Naive thymus-derived CD8-positive, alpha-beta T cell (primary cell): ENCODE results near the gene SLC46A1. TPM values are rescaled to one million over a fixed set of nuclear protein-coding genes. Genes with fewer than 3 reads are reported as not detected.

Experiments
- microRNA-seq: library from miRNA; unstranded; fragments of <30 nt; microRNA quantifications from one replicate; pipeline ENCODE4 v1.2.0, GENCODE V29; 2022; ENCODE audit warnings: borderline microRNAs expressed
- polyA plus RNA-seq, 3 donors: library from polyadenylated mRNA; unstranded; fragments of 300-500 nt; fragmentation: Illumina TruSeq; gene quantifications; one replicate each; pipeline ENCODE4 v1.2.3, GENCODE V29; 2021
- total RNA-seq, 8 experiments: library from RNA in 2 of 8; stranded (reverse) in 2 of 8; gene quantifications; one replicate each; pipeline ENCODE4 v1.2.3 and lab custom pipeline; 2021 to 2026

The SLC46A1 gene
- total and polyA plus RNA-seq, 5 experiments from 2014 or later = 1.0 to 3.8 (median 2.7) TPM

Small RNAs within 50 kb of the gene (microRNA-seq; reads per million reads assigned to microRNA genes)
- gene MIR4723 = 1.7 reads per million

Other genes with a start within 250 kb of the SLC46A1 start
- gene TMEM97, start 87.0 kb downstream of the SLC46A1 start, total RNA-seq = 1 to 10 TPM; 5.9 to 6.2 TPM
- gene TMEM97, start 87.0 kb downstream of the SLC46A1 start, polyA plus RNA-seq = 10 to 100 TPM in 1 of 3 donors, 1 to 10 TPM in 2; 7.1 to 10.1 (median 9.3) TPM
- gene IFT20, start 70.7 kb downstream of the SLC46A1 start, total RNA-seq = 10 to 100 TPM; 32.0 to 38.0 TPM
- gene IFT20, start 70.7 kb downstream of the SLC46A1 start, polyA plus RNA-seq = 10 to 100 TPM; 44.1 to 56.6 (median 54.0) TPM
- 10 to 100 TPM; 20.6 to 23.7 TPM for gene TNFAIP1, start 70.5 kb downstream of the SLC46A1 start, total RNA-seq
- gene TNFAIP1, start 70.5 kb downstream of the SLC46A1 start, polyA plus RNA-seq = 1 to 10 TPM; 5.6 to 9.4 (median 7.1) TPM
- gene POLDIP2, start 48.7 kb downstream of the SLC46A1 start, total RNA-seq = 10 to 100 TPM; 35.4 to 37.5 TPM
- gene POLDIP2, start 48.7 kb downstream of the SLC46A1 start, polyA plus RNA-seq = 10 to 100 TPM; 81.3 to 90.3 (median 85.6) TPM
- not detected for gene SEBOX, start 41.0 kb downstream of the SLC46A1 start, total RNA-seq
- not detected for gene SEBOX, start 41.0 kb downstream of the SLC46A1 start, polyA plus RNA-seq
- under 1 TPM in 1 of 2 experiments, not detected in 1; 0.26 TPM for gene VTN, start 35.9 kb downstream of the SLC46A1 start, total RNA-seq
- not detected for gene VTN, start 35.9 kb downstream of the SLC46A1 start, polyA plus RNA-seq
- 10 to 100 TPM; 31.9 to 33.2 TPM for gene SARM1, start 34.5 kb downstream of the SLC46A1 start, total RNA-seq
- gene SARM1, start 34.5 kb downstream of the SLC46A1 start, polyA plus RNA-seq = 1 to 10 TPM; 5.3 to 8.4 (median 7.0) TPM
- gene SLC13A2, start 67.4 kb upstream of the SLC46A1 start, total RNA-seq = not detected
- gene SLC13A2, start 67.4 kb upstream of the SLC46A1 start, polyA plus RNA-seq = not detected
- gene FOXN1, start 100.1 kb upstream of the SLC46A1 start, total RNA-seq = not detected
- gene FOXN1, start 100.1 kb upstream of the SLC46A1 start, polyA plus RNA-seq = not detected
- gene UNC119, start 146.4 kb upstream of the SLC46A1 start, total RNA-seq = 10 to 100 TPM; 36.6 to 43.8 TPM
- gene UNC119, start 146.4 kb upstream of the SLC46A1 start, polyA plus RNA-seq = 10 to 100 TPM; 18.4 to 27.1 (median 26.6) TPM
- 10 to 100 TPM; 51.3 to 51.4 TPM for gene PIGS, start 165.3 kb upstream of the SLC46A1 start, total RNA-seq
- gene PIGS, start 165.3 kb upstream of the SLC46A1 start, polyA plus RNA-seq = 10 to 100 TPM; 36.7 to 48.1 (median 42.0) TPM
- gene ALDOC, start 170.7 kb upstream of the SLC46A1 start, total RNA-seq = 10 to 100 TPM; 36.1 to 37.5 TPM
- 10 to 100 TPM; 65.3 to 86.7 (median 78.9) TPM for gene ALDOC, start 170.7 kb upstream of the SLC46A1 start, polyA plus RNA-seq
- gene SPAG5, start 192.8 kb upstream of the SLC46A1 start, total RNA-seq = 10 to 100 TPM; 10.6 to 11.2 TPM
- gene SPAG5, start 192.8 kb upstream of the SLC46A1 start, polyA plus RNA-seq = 1 to 10 TPM in 1 of 3 donors, under 1 TPM in 2; 0.40 to 2.7 (median 0.81) TPM
- 10 to 100 TPM; 27.3 to 28.9 TPM for gene RSKR, start 208.0 kb upstream of the SLC46A1 start, total RNA-seq
- gene RSKR, start 208.0 kb upstream of the SLC46A1 start, polyA plus RNA-seq = under 1 TPM; 0.11 to 0.75 (median 0.24) TPM
- 100 to 1,000 TPM; 137 to 149 TPM for gene BLTP2, start 238.9 kb upstream of the SLC46A1 start, total RNA-seq
- gene BLTP2, start 238.9 kb upstream of the SLC46A1 start, polyA plus RNA-seq = 10 to 100 TPM; 36.0 to 51.7 (median 36.1) TPM